DOHH2 (cell line): ENCODE results near the gene LMAN1.

Experiments used
- H3F3A ChIP-seq: fragments of 200-600 bp; sonication (generic), shearing (Covaris generic); 2 replicates; pipeline ENCODE4 v1.6.0; 2016; ENCODE audit warnings: antibody characterized with exemption, mild to moderate bottlenecking; ENCODE audit not compliant: control insufficient read depth, insufficient read depth
- H3K27ac ChIP-seq: fragments of 200-600 bp; sonication (generic); 2 replicates; pipeline ENCODE4 v1.5.1; 2014; ENCODE audit warnings: low read depth, mild to moderate bottlenecking, low read length, moderate library complexity
- H3K27me3 ChIP-seq: fragments of 200-600 bp; sonication (generic); 2 replicates; pipeline ENCODE4 v1.6.1; 2014; ENCODE audit warnings: mild to moderate bottlenecking, low read length, mixed read lengths; ENCODE audit not compliant: control insufficient read depth
- H3K36me3 ChIP-seq: fragments of 200-600 bp; sonication (generic); 2 replicates; pipeline ENCODE4 v1.6.1; 2014; ENCODE audit warnings: mild to moderate bottlenecking, low read length, moderate library complexity, mixed read lengths; ENCODE audit not compliant: control insufficient read depth
- H3K4me1 ChIP-seq: fragments of 200-600 bp; sonication (generic); 2 replicates; pipeline ENCODE4 v1.6.1; 2014; ENCODE audit warnings: mild to moderate bottlenecking, low read length, mixed read lengths; ENCODE audit not compliant: control insufficient read depth
- H3K4me2 ChIP-seq: fragments of 200-600 bp; sonication (generic); 2 replicates; pipeline ENCODE4 v1.6.0; 2014; ENCODE audit warnings: mild to moderate bottlenecking, low read length, moderate library complexity
- H3K4me3 ChIP-seq: fragments of 200-600 bp; sonication (generic); 2 replicates; pipeline ENCODE4 v1.5.1; 2014; ENCODE audit warnings: mild to moderate bottlenecking, low read length, mixed read lengths
- H3K79me2 ChIP-seq: fragments of 200-600 bp; sonication (generic); 2 replicates; pipeline ENCODE4 v1.6.1; 2014; ENCODE audit warnings: mild to moderate bottlenecking, low read length, mixed read lengths; ENCODE audit not compliant: control insufficient read depth
- H3K9me2 ChIP-seq: fragments of 200-600 bp; sonication (generic); replicated peaks from 2 replicates; pipeline ENCODE4 v1.6.1; 2014; ENCODE audit warnings: mild to moderate bottlenecking, low read length, mixed read lengths; ENCODE audit not compliant: control insufficient read depth
- H3K9me3 ChIP-seq: fragments of 200-600 bp; sonication (generic); 2 replicates; pipeline ENCODE4 v1.6.1; 2014; ENCODE audit warnings: antibody characterized with exemption, low read length, mixed read lengths; ENCODE audit not compliant: control insufficient read depth, insufficient read depth
- H4K20me1 ChIP-seq: fragments of 200-600 bp; sonication (generic); 2 replicates; pipeline ENCODE4 v1.6.0; 2014; ENCODE audit warnings: low read depth, mild to moderate bottlenecking, antibody characterized with exemption, low read length, moderate library complexity; ENCODE audit not compliant: control insufficient read depth, insufficient read depth
- CTCF ChIP-seq: fragments of 200-600 bp; sonication (generic); IDR thresholded peaks from one replicate; pipeline ENCODE4 v1.5.1; 2014; ENCODE audit warnings: antibody characterized with exemption, mild to moderate bottlenecking, low read depth, low read length; ENCODE audit not compliant: poor library complexity, severe bottlenecking
- EZH2phosphoT487 ChIP-seq: fragments of 200-600 bp; sonication (generic); IDR thresholded peaks from 2 replicates; pipeline ENCODE4 v1.6.1; 2017; ENCODE audit warnings: borderline replicate concordance, mild to moderate bottlenecking, antibody characterized with exemption, low read length, moderate library complexity, mixed read lengths

LMAN1 gene

DNA sequence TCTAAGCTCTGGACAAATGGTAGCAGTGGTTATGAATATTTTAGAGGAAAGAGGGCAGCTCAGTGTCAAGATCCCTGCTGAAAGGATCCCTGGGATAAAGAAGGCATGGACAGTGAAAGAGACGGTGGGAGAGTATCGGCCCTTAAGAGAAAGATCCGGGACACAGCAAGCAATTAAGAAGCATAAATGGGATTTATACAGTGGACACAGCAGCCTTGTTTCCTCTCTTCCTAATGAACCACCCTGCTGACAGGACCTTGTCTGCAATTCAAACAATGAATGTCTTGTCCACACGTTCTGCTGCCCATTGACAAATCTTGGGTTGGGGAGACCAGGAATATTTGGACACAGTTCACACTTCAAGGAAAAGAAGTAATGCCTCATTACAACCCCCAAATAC is 57.1 kb downstream of the LMAN1 start:
- no peaks in the 10 kb centered on the region for H3K36me3 ChIP-seq
- no peak for TF ChIP-seq CTCF
- no peak for TF ChIP-seq EZH2phosphoT487
- no peaks in the 10 kb centered on the region for H3K79me2 ChIP-seq
- H3K4me3 ChIP-seq = no peak overlapping the region
- no peaks in the 10 kb centered on the region for H3K9me3 ChIP-seq
- H3F3A ChIP-seq = no peaks in the 10 kb centered on the region
- no peaks in the 10 kb centered on the region for H3K4me1 ChIP-seq
- no peak overlapping the region for H3K4me2 ChIP-seq
- no peaks in the 10 kb centered on the region for H3K9me2 ChIP-seq
- no peak overlapping the region for H3K27ac ChIP-seq
- no peaks in the 10 kb centered on the region for H4K20me1 ChIP-seq
- H3K27me3 ChIP-seq = peaks cover 31% of the 10 kb centered on the region

GRCh38 chr18:59300676-59301285 is 58.3 kb downstream of the LMAN1 start:
- Histone ChIP-seq H3K9me3 (no peaks in the 10 kb centered on the region), H3K4me3 (no peak overlapping the region), H3K4me2 (no peak overlapping the region), H3K79me2 (no peaks in the 10 kb centered on the region), H3F3A (no peaks in the 10 kb centered on the region), H3K27ac (no peak overlapping the region), H3K36me3 (no peaks in the 10 kb centered on the region), H3K9me2 (no peaks in the 10 kb centered on the region), H3K27me3 (peaks cover 26% of the 10 kb centered on the region), H3K4me1 (no peaks in the 10 kb centered on the region), H4K20me1 (no peaks in the 10 kb centered on the region)
- TF ChIP-seq CTCF (no peak), EZH2phosphoT487 (no peak)

DNA sequence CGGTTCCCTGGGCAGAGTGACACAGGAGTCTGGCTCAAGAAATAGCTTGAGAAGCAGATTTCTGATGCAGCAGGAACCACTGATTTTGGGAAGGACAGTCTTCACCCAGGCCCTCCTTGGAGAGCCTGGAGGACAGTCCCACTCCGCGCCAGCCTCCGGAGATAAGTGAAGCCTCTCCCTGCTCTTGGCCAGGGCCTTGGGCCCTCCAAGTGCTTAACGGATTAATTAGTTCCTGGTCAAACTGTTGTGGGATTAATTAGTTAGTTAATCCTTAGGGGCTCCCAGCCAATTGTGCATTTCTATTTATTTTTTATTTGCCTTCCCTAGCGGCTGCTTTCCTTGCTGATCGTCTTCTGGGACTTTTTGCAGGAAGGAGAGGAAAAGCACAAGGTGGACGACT is 60.2 kb downstream of the LMAN1 start:
- H3K27me3 ChIP-seq = peaks cover 13% of the 10 kb centered on the region
- no peaks in the 10 kb centered on the region for H3K79me2 ChIP-seq
- H3F3A ChIP-seq = no peaks in the 10 kb centered on the region
- H3K9me3 ChIP-seq = no peaks in the 10 kb centered on the region
- H3K4me1 ChIP-seq = no peaks in the 10 kb centered on the region
- H3K27ac ChIP-seq = no peak overlapping the region
- no peaks in the 10 kb centered on the region for H3K36me3 ChIP-seq
- TF ChIP-seq CTCF (no peak), EZH2phosphoT487 (no peak)
- H3K4me3 ChIP-seq = no peak overlapping the region
- no peaks in the 10 kb centered on the region for H3K9me2 ChIP-seq
- no peak overlapping the region for H3K4me2 ChIP-seq
- H4K20me1 ChIP-seq = no peaks in the 10 kb centered on the region
